ENCODE results near the gene UGGT1.

Gene UGGT1

DNA sequence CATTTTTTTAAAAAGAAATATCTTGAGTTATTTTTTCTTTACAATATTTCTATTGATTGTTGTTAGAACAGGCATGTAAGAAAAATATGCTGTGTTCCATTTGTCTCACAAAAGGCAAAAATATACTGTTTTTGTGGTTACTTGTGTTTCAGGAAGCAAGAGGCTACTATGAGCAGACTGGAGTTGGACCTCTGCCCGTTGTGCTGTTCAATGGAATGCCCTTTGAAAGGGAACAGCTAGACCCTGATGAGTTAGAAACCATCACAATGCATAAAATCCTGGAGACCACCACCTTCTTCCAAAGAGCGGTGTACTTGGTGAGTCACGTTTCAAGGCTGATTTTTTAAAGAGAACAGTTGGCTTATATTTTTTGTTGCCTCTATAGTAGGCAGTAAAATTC is 54.7 kb downstream of the UGGT1 start:
- Histone ChIP-seq H2AK5ac (ENCODE audit: low read length) (no peak overlapping the region), H3K14ac (ENCODE audit: low read length) (no peak overlapping the region), H2BK5ac (ENCODE audit: low read depth, low read length, poor library complexity) (no peak overlapping the region), H3K23ac (ENCODE audit: low read length) (no peak overlapping the region), H3K4me3 (ENCODE audit: low read depth, low read length) (no peak overlapping the region), H3K27ac (ENCODE audit: low read depth, low read length) (no peak overlapping the region), H2AFZ (ENCODE audit: insufficient read depth, low read length, poor library complexity) (no peak overlapping the region), H3K18ac (ENCODE audit: low read length) (no peak overlapping the region), H4K91ac (ENCODE audit: low read depth, low read length) (no peak overlapping the region), H4K8ac (ENCODE audit: low read depth, low read length) (no peak overlapping the region), H3K4me1 (ENCODE audit: control insufficient read depth in 1 of 2, insufficient read depth in 2 of 2, low read length in 2 of 2) (no peaks in the 10 kb centered on the region), H3K9ac (ENCODE audit: low read length) (no peak overlapping the region), H2BK12ac (ENCODE audit: low read length) (no peak overlapping the region), H3K79me1 (ENCODE audit: low read length) (no peaks in the 10 kb centered on the region), H3K4ac (ENCODE audit: low read depth, low read length) (no peak overlapping the region), H3K9me3 (ENCODE audit: insufficient read depth, low read depth, low read length) (no peaks in the 10 kb centered on the region), H2BK120ac (ENCODE audit: insufficient read depth, low read length, poor library complexity) (no peak overlapping the region), H3K36me3 (ENCODE audit: control insufficient read depth in 1 of 2, insufficient read depth in 2 of 2, low read length in 2 of 2) (peaks cover 22 to 28% of the 10 kb centered on the region in 2 experiments), H3K79me2 (ENCODE audit: control insufficient read depth, insufficient read depth, low read length, poor library complexity) (no peaks in the 10 kb centered on the region), H4K12ac (ENCODE audit: low read depth, low read length) (no peak overlapping the region), H3K27me3 (ENCODE audit: insufficient read depth, low read length) (no peaks in the 10 kb centered on the region), H3K4me2 (ENCODE audit: low read length) (no peak overlapping the region)
- DNase-seq: no peak
- WGBS (ENCODE audit: extremely low coverage, insufficient coverage, insufficient read length): no CpG with 5 or more reads among the region's 3 CpGs

GRCh38 chr2:128153786-128154185 is 62.8 kb downstream of the UGGT1 start:
- Histone ChIP-seq H2BK120ac (ENCODE audit: insufficient read depth, low read length, poor library complexity) (no peak overlapping the region), H3K79me1 (ENCODE audit: low read length) (no peaks in the 10 kb centered on the region), H3K9me3 (ENCODE audit: insufficient read depth, low read depth, low read length) (no peaks in the 10 kb centered on the region), H4K12ac (ENCODE audit: low read depth, low read length) (no peak overlapping the region), H4K8ac (ENCODE audit: low read depth, low read length) (no peak overlapping the region), H3K4me2 (ENCODE audit: low read length) (no peak overlapping the region), H4K91ac (ENCODE audit: low read depth, low read length) (no peak overlapping the region), H3K4me3 (ENCODE audit: low read depth, low read length) (no peak overlapping the region), H3K4ac (ENCODE audit: low read depth, low read length) (no peak overlapping the region), H3K27ac (ENCODE audit: low read depth, low read length) (no peak overlapping the region), H3K14ac (ENCODE audit: low read length) (no peak overlapping the region), H3K36me3 (ENCODE audit: control insufficient read depth in 1 of 2, insufficient read depth in 2 of 2, low read length in 2 of 2) (peaks cover 10 to 20% of the 10 kb centered on the region in 2 experiments), H3K23ac (ENCODE audit: low read length) (no peak overlapping the region), H3K4me1 (ENCODE audit: control insufficient read depth in 1 of 2, insufficient read depth in 2 of 2, low read length in 2 of 2) (no peaks in the 10 kb centered on the region), H2BK5ac (ENCODE audit: low read depth, low read length, poor library complexity) (no peak overlapping the region), H2AK5ac (ENCODE audit: low read length) (no peak overlapping the region), H2AFZ (ENCODE audit: insufficient read depth, low read length, poor library complexity) (no peak overlapping the region), H3K27me3 (ENCODE audit: insufficient read depth, low read length) (no peaks in the 10 kb centered on the region), H3K18ac (ENCODE audit: low read length) (no peak overlapping the region), H2BK12ac (ENCODE audit: low read length) (no peak overlapping the region), H3K79me2 (ENCODE audit: control insufficient read depth, insufficient read depth, low read length, poor library complexity) (no peaks in the 10 kb centered on the region), H3K9ac (ENCODE audit: low read length) (no peak overlapping the region)
- WGBS (ENCODE audit: extremely low coverage, insufficient coverage, insufficient read length): no CpG with 5 or more reads among the region's 3 CpGs
- DNase-seq: no peak

- no peak overlapping the region for H3K4ac ChIP-seq (ENCODE audit: low read depth, low read length)
- no peak overlapping the region for H4K91ac ChIP-seq (ENCODE audit: low read depth, low read length)
- no peaks in the 10 kb centered on the region for H3K79me1 ChIP-seq (ENCODE audit: low read length)
- no peak overlapping the region for H2AFZ ChIP-seq (ENCODE audit: insufficient read depth, low read length, poor library complexity)
- no peak overlapping the region for H2AK5ac ChIP-seq (ENCODE audit: low read length)
- H4K8ac ChIP-seq (ENCODE audit: low read depth, low read length): no peak overlapping the region
- no CpG with 5 or more reads among the region's 4 CpGs for WGBS (ENCODE audit: extremely low coverage, insufficient coverage, insufficient read length)
- no peaks in the 10 kb centered on the region for H3K9me3 ChIP-seq (ENCODE audit: insufficient read depth, low read depth, low read length)
- no peak overlapping the region for H3K27ac ChIP-seq (ENCODE audit: low read depth, low read length)
- H3K4me3 ChIP-seq (ENCODE audit: low read depth, low read length): no peak overlapping the region
- H2BK120ac ChIP-seq (ENCODE audit: insufficient read depth, low read length, poor library complexity): no peak overlapping the region
- H3K18ac ChIP-seq (ENCODE audit: low read length): no peak overlapping the region
- H2BK5ac ChIP-seq (ENCODE audit: low read depth, low read length, poor library complexity): no peak overlapping the region
- H3K9ac ChIP-seq (ENCODE audit: low read length): no peak overlapping the region
- H3K14ac ChIP-seq (ENCODE audit: low read length): no peak overlapping the region
- no peaks in the 10 kb centered on the region for H3K27me3 ChIP-seq (ENCODE audit: insufficient read depth, low read length)
- no peak overlapping the region for H4K12ac ChIP-seq (ENCODE audit: low read depth, low read length)
- peaks cover 13 to 18% of the 10 kb centered on the region in 2 experiments for H3K36me3 ChIP-seq (ENCODE audit: control insufficient read depth in 1 of 2, insufficient read depth in 2 of 2, low read length in 2 of 2)
- no peaks in the 10 kb centered on the region for H3K79me2 ChIP-seq (ENCODE audit: control insufficient read depth, insufficient read depth, low read length, poor library complexity)
- DNase-seq: no peak
- no peaks in the 10 kb centered on the region for H3K4me1 ChIP-seq (ENCODE audit: control insufficient read depth in 1 of 2, insufficient read depth in 2 of 2, low read length in 2 of 2)
- H3K4me2 ChIP-seq (ENCODE audit: low read length): no peak overlapping the region
- H3K23ac ChIP-seq (ENCODE audit: low read length): no peak overlapping the region
- H2BK12ac ChIP-seq (ENCODE audit: low read length): no peak overlapping the region
Measured at GRCh38 chr2:128154225-128154624, 63.2 kb downstream of the UGGT1 start.

DNA sequence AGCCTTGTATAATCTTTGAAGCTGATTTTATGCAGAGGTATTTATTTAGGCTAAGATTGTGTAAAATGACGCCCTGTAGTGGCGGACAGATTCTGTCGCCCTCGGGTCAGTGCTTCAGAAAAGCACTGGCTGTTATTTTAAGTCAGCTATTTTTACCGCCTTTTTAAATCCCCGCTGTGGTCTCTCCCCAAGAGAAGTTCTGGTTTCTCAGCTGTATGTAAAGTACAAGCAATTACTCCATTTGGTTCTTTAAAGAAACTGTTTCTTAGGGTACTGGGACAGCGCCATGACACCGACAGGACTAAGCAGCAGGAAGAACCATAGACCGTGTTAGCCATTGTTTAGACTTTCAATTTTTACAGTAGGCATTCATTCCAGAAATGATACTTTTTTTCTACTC is 65.0 kb downstream of the UGGT1 start:
- peaks cover 13 to 23% of the 10 kb centered on the region in 2 experiments for H3K36me3 ChIP-seq (ENCODE audit: control insufficient read depth in 1 of 2, insufficient read depth in 2 of 2, low read length in 2 of 2)
- DNase-seq: no peak
- no peak overlapping the region for H3K27ac ChIP-seq (ENCODE audit: low read depth, low read length)
- H3K4me1 ChIP-seq (ENCODE audit: control insufficient read depth in 1 of 2, insufficient read depth in 2 of 2, low read length in 2 of 2): no peaks in the 10 kb centered on the region
- H3K18ac ChIP-seq (ENCODE audit: low read length): no peak overlapping the region
- H3K4me2 ChIP-seq (ENCODE audit: low read length): no peak overlapping the region
- no peak overlapping the region for H2BK12ac ChIP-seq (ENCODE audit: low read length)
- no peak overlapping the region for H4K12ac ChIP-seq (ENCODE audit: low read depth, low read length)
- no peak overlapping the region for H2BK5ac ChIP-seq (ENCODE audit: low read depth, low read length, poor library complexity)
- H3K79me1 ChIP-seq (ENCODE audit: low read length): no peaks in the 10 kb centered on the region
- no CpG with 5 or more reads among the region's 9 CpGs for WGBS (ENCODE audit: extremely low coverage, insufficient coverage, insufficient read length)
- H3K4me3 ChIP-seq (ENCODE audit: low read depth, low read length): no peak overlapping the region
- no peak overlapping the region for H4K8ac ChIP-seq (ENCODE audit: low read depth, low read length)
- H4K91ac ChIP-seq (ENCODE audit: low read depth, low read length): no peak overlapping the region
- no peaks in the 10 kb centered on the region for H3K27me3 ChIP-seq (ENCODE audit: insufficient read depth, low read length)
- H3K79me2 ChIP-seq (ENCODE audit: control insufficient read depth, insufficient read depth, low read length, poor library complexity): no peaks in the 10 kb centered on the region
- no peak overlapping the region for H2AK5ac ChIP-seq (ENCODE audit: low read length)
- H3K9me3 ChIP-seq (ENCODE audit: insufficient read depth, low read depth, low read length): no peaks in the 10 kb centered on the region
- no peak overlapping the region for H3K14ac ChIP-seq (ENCODE audit: low read length)
- no peak overlapping the region for H3K4ac ChIP-seq (ENCODE audit: low read depth, low read length)
- no peak overlapping the region for H3K23ac ChIP-seq (ENCODE audit: low read length)
- no peak overlapping the region for H3K9ac ChIP-seq (ENCODE audit: low read length)
- no peak overlapping the region for H2BK120ac ChIP-seq (ENCODE audit: insufficient read depth, low read length, poor library complexity)
- H2AFZ ChIP-seq (ENCODE audit: insufficient read depth, low read length, poor library complexity): no peak overlapping the region

Data from trophoblast cell (in vitro differentiated cells and primary cell).